HG02610 (cell line): ENCODE data around the gene ODF2.
"Not testable (repeated sequence)": the region's sequence is repeated elsewhere in the genome, so short reads cannot be mapped to it uniquely, and the experiment has no call there.

Experiments
- ATAC-seq: cut with Tn5 transposase; IDR thresholded peaks from one replicate; pipeline ENCODE4 v1.9.1; 2021; ENCODE audit warnings: mild to moderate bottlenecking, moderate library complexity; ENCODE audit not compliant: unreplicated experiment

The ODF2 gene

GRCh38 chr9:128482186-128482585 lies 26.4 kb downstream of the ODF2 start:
- ATAC-seq = no peak

DNA sequence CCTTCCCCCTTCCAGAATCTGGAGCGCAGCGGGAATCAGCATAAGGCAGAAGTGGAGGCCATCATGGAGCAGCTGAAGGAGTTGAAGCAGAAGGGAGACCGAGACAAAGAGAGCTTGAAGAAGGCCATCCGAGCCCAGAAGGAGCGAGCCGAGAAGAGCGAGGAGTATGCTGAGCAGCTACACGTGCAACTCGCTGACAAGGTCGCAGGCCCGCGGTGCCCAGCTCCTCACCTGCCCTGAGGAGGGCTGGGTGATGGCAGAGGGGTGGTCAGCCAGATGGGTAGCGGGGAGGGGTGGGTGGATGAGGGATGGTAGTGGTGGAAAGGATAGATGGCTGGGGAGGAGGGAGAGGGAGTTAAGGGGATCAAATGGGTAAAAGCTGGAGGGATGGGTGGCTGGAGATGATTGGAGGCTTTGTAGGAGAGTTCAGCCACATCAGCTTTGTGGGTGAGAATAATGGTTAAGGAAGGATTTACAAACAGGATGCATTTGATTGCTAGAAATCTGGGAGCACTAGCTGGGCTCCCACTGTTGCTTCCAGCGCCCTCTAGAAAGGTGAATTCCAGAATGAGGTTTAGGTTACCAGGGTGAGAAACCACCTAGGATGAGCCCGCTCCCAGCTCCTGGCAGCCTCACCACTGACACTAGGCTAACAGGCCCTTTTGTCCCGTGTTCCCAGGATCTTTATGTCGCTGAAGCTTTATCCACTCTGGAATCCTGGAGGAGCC lies 29.0 kb downstream of the ODF2 start:
- no peak for ATAC-seq

DNA sequence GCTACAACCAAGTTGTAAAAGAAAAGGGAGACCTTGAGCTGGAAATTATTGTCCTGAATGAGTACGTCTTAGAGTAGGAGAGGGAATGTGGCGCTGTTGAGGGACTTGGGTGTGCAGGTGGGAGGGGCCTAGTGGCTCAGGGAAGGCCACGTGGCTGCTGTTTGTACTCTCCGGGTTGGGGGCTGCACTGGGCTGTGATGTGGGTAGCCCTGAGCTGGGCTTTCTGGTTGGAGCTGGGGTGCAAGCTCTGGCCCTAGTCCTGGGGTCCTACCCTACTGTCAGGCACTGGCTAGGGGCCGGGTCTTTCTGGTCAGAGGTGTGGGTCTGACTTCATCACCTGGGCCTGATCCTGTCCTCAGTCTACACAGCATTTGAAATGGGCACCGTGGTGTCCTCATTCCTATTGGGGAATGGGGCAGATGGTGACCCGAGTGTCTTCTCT lies 29.6 kb downstream of the ODF2 start:
- no peak for ATAC-seq

DNA sequence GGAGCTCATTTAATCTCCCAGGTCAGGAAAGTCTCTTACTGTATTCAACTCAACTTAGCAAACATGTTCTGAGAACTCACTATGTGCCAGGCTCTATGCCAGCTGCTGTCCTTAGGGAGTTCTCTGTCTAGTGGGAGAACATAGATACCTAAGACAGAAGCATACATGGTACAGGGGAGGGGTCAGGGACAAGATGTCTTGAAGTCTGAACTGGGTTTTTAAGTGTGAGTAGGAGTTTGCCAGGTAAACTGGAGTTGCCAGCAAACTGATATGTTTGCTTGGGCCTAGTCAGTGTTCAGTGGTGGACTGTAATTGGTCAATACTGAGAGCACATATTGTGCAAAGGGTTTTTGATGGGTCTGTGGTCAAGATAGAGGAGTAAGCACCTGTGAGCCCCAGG lies 30.4 kb downstream of the ODF2 start:
- no peak for ATAC-seq

GRCh38 chr9:128493424-128493823 lies 37.6 kb downstream of the ODF2 start:
- ATAC-seq = no peak

- ATAC-seq = no peak
Measured at GRCh38 chr9:128494108-128494745, 38.4 kb downstream of the ODF2 start.

DNA sequence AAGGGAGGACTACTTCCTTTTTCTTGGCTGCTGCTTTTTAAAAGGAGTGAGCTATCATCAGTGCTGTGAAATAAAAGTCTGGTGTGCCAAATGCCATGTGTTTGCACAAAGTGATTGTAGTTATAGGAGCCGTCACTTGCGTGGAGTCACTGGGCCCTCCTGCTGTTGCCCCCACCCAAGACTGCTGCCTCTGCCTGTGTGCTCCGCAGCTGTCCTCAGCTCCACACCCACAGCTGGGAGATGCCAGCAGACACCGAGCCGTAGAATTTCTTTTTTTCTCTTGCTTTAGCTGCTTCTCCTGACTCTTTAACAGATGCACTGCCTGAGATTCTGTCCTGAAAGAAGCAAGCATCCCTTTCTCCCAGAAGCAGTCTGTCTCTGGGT lies 38.9 kb downstream of the ODF2 start:
- no peak for ATAC-seq

DNA sequence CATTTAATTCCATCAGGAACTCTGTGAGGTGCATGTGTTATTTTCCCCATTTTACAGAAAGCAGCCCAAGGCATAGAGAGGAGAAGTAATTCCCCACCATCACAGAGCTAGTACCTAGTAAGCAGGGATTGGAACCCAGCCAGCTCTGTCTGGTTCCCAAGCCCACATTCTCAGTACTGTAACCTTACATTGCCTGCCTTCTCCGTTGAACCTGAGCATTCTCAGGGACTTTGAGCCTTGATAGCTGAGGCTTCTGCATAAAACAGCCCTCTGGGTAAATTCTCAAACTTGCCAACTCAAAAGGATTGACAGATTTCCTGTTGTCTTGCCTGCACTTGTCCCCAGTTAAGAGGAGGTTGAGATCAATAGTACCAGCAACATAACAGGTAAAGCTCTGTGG lies 39.5 kb downstream of the ODF2 start:
- no peak for ATAC-seq

DNA sequence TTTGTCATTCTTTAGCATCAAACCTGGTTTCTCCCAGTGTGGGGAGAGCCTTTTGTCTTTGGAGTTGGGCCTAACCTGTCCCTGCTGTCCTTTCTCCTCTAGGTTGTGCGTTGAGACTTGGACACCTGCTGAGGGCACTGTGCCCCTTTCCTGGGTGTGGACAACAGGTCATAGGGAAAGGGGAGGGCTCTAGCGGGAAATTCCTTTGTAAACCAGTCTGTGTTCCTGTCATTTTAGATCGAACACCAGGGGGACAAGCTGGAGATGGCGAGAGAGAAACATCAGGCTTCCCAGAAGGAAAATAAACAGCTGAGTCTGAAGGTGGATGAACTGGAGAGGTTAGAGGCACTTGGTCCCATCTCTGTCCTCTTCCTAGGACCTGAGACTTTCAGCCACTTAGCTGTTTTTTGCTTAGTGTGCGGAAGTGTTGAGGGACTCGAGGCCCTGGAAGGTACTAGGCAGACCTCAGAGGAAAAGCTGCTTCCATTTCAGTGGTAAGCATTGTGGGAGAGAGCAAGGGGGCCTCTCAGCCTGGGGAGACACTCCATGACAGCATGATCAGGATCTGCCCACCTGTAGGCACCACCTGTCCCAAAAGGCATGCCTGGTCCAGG lies 40.1 kb downstream of the ODF2 start:
- no peak for ATAC-seq

- no peak for ATAC-seq
Measured at GRCh38 chr9:128497824-128498610, 42.2 kb downstream of the ODF2 start.

DNA sequence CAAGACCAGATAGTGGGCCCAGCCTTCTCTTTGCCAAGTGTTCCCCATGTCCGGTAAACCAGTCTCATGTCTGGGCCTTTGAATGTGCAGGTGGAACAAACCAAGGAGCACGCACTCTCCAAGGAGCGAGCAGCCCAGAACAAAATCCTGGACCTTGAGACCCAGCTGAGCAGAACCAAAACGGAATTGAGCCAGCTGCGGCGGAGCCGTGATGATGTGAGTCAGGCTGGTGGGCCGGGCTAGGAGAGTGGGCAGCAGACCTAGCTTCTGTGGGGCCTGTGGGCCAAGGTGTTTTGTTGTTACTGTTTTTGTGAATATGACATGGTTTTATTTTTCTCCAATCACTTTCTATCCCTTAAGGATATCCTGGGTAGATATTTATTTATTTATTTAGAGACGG lies 43.1 kb downstream of the ODF2 start:
- no peak for ATAC-seq

GRCh38 chr9:128499920-128500319 lies 44.1 kb downstream of the ODF2 start:
- no peak for ATAC-seq

DNA sequence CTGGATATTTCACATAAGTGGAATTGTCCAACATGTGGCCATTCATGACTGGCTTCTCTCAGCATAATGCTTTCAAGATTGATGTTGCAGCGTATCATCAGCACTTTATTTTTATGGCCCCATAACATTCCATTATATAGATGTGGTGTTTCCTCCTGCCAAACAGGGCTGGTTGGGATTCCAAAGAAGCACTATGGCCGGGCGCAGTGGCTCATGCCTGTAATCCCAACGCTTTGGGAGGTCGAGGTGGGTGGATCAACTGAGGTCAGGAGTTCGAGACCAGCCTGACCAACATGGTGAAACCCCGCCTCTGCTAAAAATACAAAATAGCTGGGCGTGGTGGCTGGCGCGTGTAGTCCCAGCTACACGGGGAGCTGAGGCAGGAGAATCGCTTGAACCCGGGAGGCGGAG lies 47.6 kb downstream of the ODF2 start:
- not testable (repeated sequence) for ATAC-seq

DNA sequence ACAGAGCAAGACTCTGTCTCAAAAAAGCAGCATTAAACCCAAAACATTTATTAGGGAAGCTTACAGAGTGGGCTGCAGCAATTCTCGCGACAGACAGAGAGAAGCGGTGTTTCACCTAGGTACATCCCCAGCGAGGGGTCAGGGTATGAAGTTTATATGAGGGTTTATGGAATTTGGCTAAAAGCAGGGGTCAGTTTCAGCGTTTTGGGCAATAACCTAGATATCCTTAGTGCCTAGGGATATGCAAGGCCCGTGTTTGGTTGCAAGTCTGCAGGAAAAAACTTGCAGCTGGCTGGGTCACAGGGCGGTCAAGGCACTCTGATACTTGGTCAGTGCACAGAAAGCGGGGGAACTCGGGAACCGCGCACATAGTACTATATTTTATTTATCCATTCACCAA lies 48.1 kb downstream of the ODF2 start:
- no peak for ATAC-seq

GRCh38 chr9:128504485-128505413 lies 48.9 kb downstream of the ODF2 start, which contains the start of gene GLE1:
Gene GLE1, plus strand, starts transcription at chr9:128504719. Its CDS starts 87 bp downstream, at chr9:128504806.
- peak; percentile 81 for ATAC-seq

GRCh38 chr9:128505414-128505765 lies 49.6 kb downstream of the ODF2 start:
- no peak for ATAC-seq

- not testable (repeated sequence) for ATAC-seq
Measured at GRCh38 chr9:128505906-128506305, 50.1 kb downstream of the ODF2 start.

- no peak for ATAC-seq
Measured at GRCh38 chr9:128512820-128513219, 57.0 kb downstream of the ODF2 start.

DNA sequence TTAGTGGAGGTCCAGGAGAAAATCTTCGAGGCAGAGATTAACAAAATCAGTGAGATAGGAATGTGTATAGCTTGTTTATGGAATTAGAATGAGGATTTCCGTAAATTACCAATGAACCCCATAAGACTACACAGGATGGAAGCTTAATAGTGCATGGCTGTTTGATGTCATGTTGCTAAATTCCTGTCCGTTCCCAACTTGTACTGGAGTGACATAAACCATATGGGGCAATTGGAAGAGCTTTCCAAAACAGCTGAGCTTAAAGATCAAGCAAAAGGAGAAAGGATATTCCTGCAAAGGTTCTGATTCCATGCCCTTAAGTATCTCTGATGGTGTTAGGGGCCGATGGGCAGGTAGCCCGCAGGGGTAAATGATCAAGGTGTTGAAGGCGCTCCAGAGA lies 66.2 kb downstream of the ODF2 start:
- no peak for ATAC-seq

- ATAC-seq = no peak
Measured at GRCh38 chr9:128523199-128523925, 67.6 kb downstream of the ODF2 start.
